Activated CD4-positive, alpha-beta T cell treated with anti-CD3 and anti-CD28 coated beads, Interleukin-2, amount 50 U/mL, for 24 hours (primary cell): ENCODE measurements around the gene SHCBP1L.

Experiments used
- DNase-seq, 2 donors: peaks; one replicate each; pipeline ENCODE4 v3.0.0-alpha.2; 2020; ENCODE audit warnings: low read depth in 1 of 2, low spot score in 1 of 2

The SHCBP1L gene

GRCh38 chr1:182952677-182953444 lies at the start of gene SHCBP1L:
Gene SHCBP1L (minus strand): TSS chr1:182953166. CDS start chr1:182953133, 33 bp downstream.
- DNase-seq = no peak

- DNase-seq = no peak
Observed at GRCh38 chr1:183002267-183002666, 49.3 kb upstream of the SHCBP1L start.

- DNase-seq = no peak
Observed at GRCh38 chr1:183000167-183000962, 47.4 kb upstream of the SHCBP1L start.

GRCh38 chr1:182998482-182998881 lies 45.5 kb upstream of the SHCBP1L start:
- no peak for DNase-seq

GRCh38 chr1:182996816-182997215 lies 43.9 kb upstream of the SHCBP1L start:
- no peak for DNase-seq

- DNase-seq = no peak
Observed at GRCh38 chr1:182995894-182996293, 42.9 kb upstream of the SHCBP1L start.

- DNase-seq = no peak
Observed at GRCh38 chr1:182993746-182994145, 40.8 kb upstream of the SHCBP1L start.

GRCh38 chr1:182990413-182991144 lies 37.6 kb upstream of the SHCBP1L start:
- no peak for DNase-seq

GRCh38 chr1:182985876-182986275 lies 32.9 kb upstream of the SHCBP1L start:
- DNase-seq = no peak

GRCh38 chr1:182984621-182985020 lies 31.7 kb upstream of the SHCBP1L start:
- no peak for DNase-seq

- no peak for DNase-seq
Observed at GRCh38 chr1:182984138-182984537, 31.2 kb upstream of the SHCBP1L start.

- no peak for DNase-seq
Observed at GRCh38 chr1:182978151-182978853, 25.3 kb upstream of the SHCBP1L start.

- no peak for DNase-seq
Observed at GRCh38 chr1:182977480-182977879, 24.5 kb upstream of the SHCBP1L start.

- DNase-seq = no peak
Observed at GRCh38 chr1:182974506-182975191, 21.7 kb upstream of the SHCBP1L start.

- no peak for DNase-seq
Observed at GRCh38 chr1:182972829-182973228, 19.9 kb upstream of the SHCBP1L start.

- DNase-seq = no peak
Observed at GRCh38 chr1:182972231-182972630, 19.3 kb upstream of the SHCBP1L start.

GRCh38 chr1:182971219-182971618 lies 18.3 kb upstream of the SHCBP1L start:
- DNase-seq = no peak

GRCh38 chr1:182968836-182969734 lies 16.1 kb upstream of the SHCBP1L start:
- DNase-seq = no peak

- no peak for DNase-seq
Observed at GRCh38 chr1:182968151-182968741, 15.3 kb upstream of the SHCBP1L start.
